MM.1S (cell line): ENCODE data around the gene PRSS3.
"Not testable (repeated sequence)": the region's sequence is repeated elsewhere in the genome, so short reads cannot be mapped to it uniquely, and the experiment has no call there.

ENCODE experiments used
- DNase-seq: peaks from one replicate; pipeline ENCODE4 v3.0.0-alpha.2; 2015
- H2AFZ ChIP-seq: fragments of 300-600 bp; sonication (generic); 2 replicates; pipeline ENCODE4 v1.6.0; 2016; ENCODE audit warnings: antibody characterized with exemption, low read length
- H3F3A ChIP-seq: fragments of 300-600 bp; sonication (generic); 2 replicates; pipeline ENCODE4 v1.6.1; 2016; ENCODE audit warnings: mild to moderate bottlenecking, antibody characterized with exemption, low read length, moderate library complexity, mixed read lengths; ENCODE audit not compliant: insufficient read depth
- H3K27ac ChIP-seq: fragments of 300-600 bp; sonication (generic); 2 replicates; pipeline ENCODE4 v1.5.1; 2016; ENCODE audit warnings: mild to moderate bottlenecking, low read length
- H3K27me3 ChIP-seq: fragments of 300-600 bp; sonication (generic); replicated peaks from 2 replicates; pipeline ENCODE4 v1.6.0; 2016; ENCODE audit warnings: low read length; ENCODE audit not compliant: insufficient read depth
- H3K36me3 ChIP-seq: fragments of 300-600 bp; sonication (generic); replicated peaks from 2 replicates; pipeline ENCODE4 v1.6.1; 2016; ENCODE audit warnings: mild to moderate bottlenecking, low read length, mixed read lengths; ENCODE audit not compliant: insufficient read depth
- H3K4me1 ChIP-seq: fragments of 300-600 bp; sonication (generic); 2 replicates; pipeline ENCODE4 v1.6.1; 2016; ENCODE audit warnings: low read length, mixed read lengths
- H3K4me2 ChIP-seq: fragments of 300-600 bp; sonication (generic); 2 replicates; pipeline ENCODE4 v1.6.0; 2016; ENCODE audit warnings: low read depth, low read length
- H3K4me3 ChIP-seq: fragments of 300-600 bp; sonication (generic); 2 replicates; pipeline ENCODE4 v1.5.1; 2016; ENCODE audit warnings: low read length, mixed read lengths
- H3K79me2 ChIP-seq: fragments of 300-600 bp; sonication (generic); 2 replicates; pipeline ENCODE4 v1.6.1; 2016; ENCODE audit warnings: mixed run types, low read length, mixed read lengths
- H3K9ac ChIP-seq: fragments of 300-600 bp; sonication (generic); 2 replicates; pipeline ENCODE4 v1.6.1; 2016; ENCODE audit warnings: low read length, mixed read lengths
- H3K9me2 ChIP-seq: fragments of 300-600 bp; sonication (generic); replicated peaks from 2 replicates; pipeline ENCODE4 v1.6.1; 2016; ENCODE audit warnings: mild to moderate bottlenecking, low read length, mixed read lengths; ENCODE audit not compliant: insufficient read depth
- H3K9me3 ChIP-seq: fragments of 300-600 bp; sonication (generic); replicated peaks from 2 replicates; pipeline ENCODE4 v1.6.1; 2016; ENCODE audit warnings: mild to moderate bottlenecking, low read length, mixed read lengths; ENCODE audit not compliant: insufficient read depth
- H4K20me1 ChIP-seq: fragments of 300-600 bp; sonication (generic); 2 replicates; pipeline ENCODE4 v1.6.1; 2016; ENCODE audit warnings: mild to moderate bottlenecking, low read length, moderate library complexity, mixed read lengths; ENCODE audit not compliant: insufficient read depth
- CTCF ChIP-seq: fragments of 300-600 bp; sonication (generic); IDR thresholded peaks from 2 replicates; pipeline ENCODE4 v1.5.1; 2016; ENCODE audit warnings: antibody characterized with exemption, low read length, mixed read lengths
- EZH2 ChIP-seq: fragments of 300-600 bp; sonication (generic); optimal IDR thresholded peaks from 2 replicates; pipeline ENCODE3; 2017; ENCODE audit warnings: low read depth, mild to moderate bottlenecking, antibody characterized with exemption, low read length, mixed read lengths
- EZH2phosphoT487 ChIP-seq: fragments of 300-600 bp; sonication (generic); IDR thresholded peaks from 2 replicates; pipeline ENCODE4 v1.6.1; 2018; ENCODE audit warnings: antibody characterized with exemption, low read length

The PRSS3 gene

GRCh38 chr9:33823801-33824200 is 28.4 kb downstream of the PRSS3 start:
- Histone ChIP-seq H3K4me3 (0 out of 2 replicates have a peak overlapping the region, but pooled peaks have one; percentile 4), H3K4me1 (peaks cover 4% of the 10 kb centered on the region; the same call in 1 of the 2 replicates), H3K27me3 (no peaks in the 10 kb centered on the region), H3F3A (peaks cover 8% of the 10 kb centered on the region), H3K4me2 (peak overlapping the region; percentile 65), H3K36me3 (no peaks in the 10 kb centered on the region), H3K9me3 (no peaks in the 10 kb centered on the region), H3K79me2 (peaks cover 94% of the 10 kb centered on the region), H3K9me2 (no peaks in the 10 kb centered on the region), H4K20me1 (no peaks in the 10 kb centered on the region), H3K27ac (peak overlapping the region; percentile 22; the same call in 1 of the 2 replicates), H2AFZ (no peak overlapping the region), H3K9ac (no peak overlapping the region)
- DNase-seq = peak; percentile 27
- TF ChIP-seq EZH2 (no peak), EZH2phosphoT487 (no peak), CTCF (no peak)

- not testable (repeated sequence) for H3K9me2 ChIP-seq, H3K9ac ChIP-seq, H3K4me1 ChIP-seq, H3K27ac ChIP-seq, H3K27me3 ChIP-seq, H3K36me3 ChIP-seq, H4K20me1 ChIP-seq, H3F3A ChIP-seq, H3K9me3 ChIP-seq, DNase-seq, H3K4me3 ChIP-seq, H2AFZ ChIP-seq, H3K4me2 ChIP-seq
- H3K79me2 ChIP-seq = peaks cover 93% of the 10 kb centered on the region
These were observed 31.9 kb downstream of the PRSS3 start for GRCh38 chr9:33827285-33827684.

GRCh38 chr9:33829641-33830230 is 34.4 kb downstream of the PRSS3 start:
- H3K4me3 ChIP-seq, H3K9ac ChIP-seq, H3K27ac ChIP-seq, DNase-seq, H3K9me2 ChIP-seq, H3K27me3 ChIP-seq, H3K9me3 ChIP-seq, H3K4me1 ChIP-seq, H4K20me1 ChIP-seq, H2AFZ ChIP-seq, H3F3A ChIP-seq, H3K36me3 ChIP-seq, H3K4me2 ChIP-seq: not testable (repeated sequence)
- H3K79me2 ChIP-seq = peaks cover 91% of the 10 kb centered on the region

- H3K4me2 ChIP-seq = no peak overlapping the region
- H3K36me3 ChIP-seq = no peaks in the 10 kb centered on the region
- no peaks in the 10 kb centered on the region for H3F3A ChIP-seq
- H3K27me3 ChIP-seq = no peaks in the 10 kb centered on the region
- no peak overlapping the region for H3K4me3 ChIP-seq
- no peak overlapping the region for H3K27ac ChIP-seq
- H4K20me1 ChIP-seq = 0 out of 2 replicates have a peak, but pooled peaks cover 7% of the 10 kb centered on the region
- peaks cover 92% of the 10 kb centered on the region for H3K79me2 ChIP-seq
- TF ChIP-seq EZH2 (no peak), EZH2phosphoT487 (no peak), CTCF (no peak)
- no peak for DNase-seq
- no peak overlapping the region for H2AFZ ChIP-seq
- no peaks in the 10 kb centered on the region for H3K4me1 ChIP-seq
- H3K9me3 ChIP-seq = no peaks in the 10 kb centered on the region
- H3K9ac ChIP-seq = no peak overlapping the region
- H3K9me2 ChIP-seq = no peaks in the 10 kb centered on the region
These were observed 40.4 kb downstream of the PRSS3 start for GRCh38 chr9:33835625-33836260.

GRCh38 chr9:33836261-33836660 is 40.9 kb downstream of the PRSS3 start:
- H3K9me2 ChIP-seq, H4K20me1 ChIP-seq, H3K27me3 ChIP-seq, DNase-seq, H3K9ac ChIP-seq, H3K4me1 ChIP-seq, H3F3A ChIP-seq, H3K4me2 ChIP-seq, H3K27ac ChIP-seq, H3K4me3 ChIP-seq, H2AFZ ChIP-seq, H3K36me3 ChIP-seq, H3K9me3 ChIP-seq: not testable (repeated sequence)
- H3K79me2 ChIP-seq = peaks cover 92% of the 10 kb centered on the region
